Measurements from ENCODE around the gene ANXA6.

ANXA6 gene

GRCh38 chr5:151087486-151087885 is 70.1 kb downstream of the ANXA6 start:
- TF ChIP-seq CTCF (IDR thresholded peaks at IDR 0.05; ENCODE audit: control extremely low read depth, extremely low read depth, low read depth, missing control alignments): no peak
- POLR2A ChIA-PET: interaction anchor here (0.6 to 2.5 kb wide), 5 partner anchors 9 to 757 kb away, joined by 3 to 7 read pairs (median 3); partner anchors contain the start of gene G3BP1
- DNase-seq (ENCODE audit: extremely low spot score): no peak
- CTCF ChIA-PET: interaction anchor here (0.8 to 3.6 kb wide), 10 partner anchors 9 to 77 kb away, joined by 3 to 25 read pairs (median 4); no protein-coding TSS in a partner anchor

DNA sequence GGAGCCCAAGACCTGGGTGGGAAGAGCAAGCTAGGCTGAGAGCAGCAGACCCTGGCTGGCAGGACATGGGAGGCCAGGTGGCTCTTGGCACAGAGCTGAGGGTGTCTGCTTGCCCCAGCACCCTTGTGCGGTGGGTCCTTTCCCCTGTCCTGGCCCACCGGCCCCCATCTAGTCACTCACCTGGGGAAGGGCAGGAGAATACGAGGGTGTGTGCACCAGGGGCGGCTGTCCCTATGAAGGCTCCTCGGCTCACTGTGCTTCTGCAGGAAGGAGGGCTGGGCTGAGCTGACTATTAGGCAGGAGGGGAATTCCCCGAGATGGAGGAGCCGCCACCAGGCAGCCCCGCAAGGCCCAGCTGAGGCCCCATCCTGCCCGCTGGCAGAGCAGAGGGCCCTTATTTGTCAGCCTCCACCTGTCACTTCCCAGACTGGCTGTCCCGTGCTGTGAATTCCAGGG is 70.6 kb downstream of the ANXA6 start:
- peak; percentile 82 for DNase-seq (ENCODE audit: extremely low spot score)
- ChIA-PET POLR2A (interaction anchor here (0.5 to 2.5 kb wide), 6 partner anchors 10 to 757 kb away, joined by 3 to 7 read pairs (median 3); partner anchors contain the start of gene G3BP1), CTCF (interaction anchor here (0.8 to 3.6 kb wide), 12 partner anchors 8 to 78 kb away, joined by 3 to 25 read pairs (median 4); no protein-coding TSS in a partner anchor)
- no peak for TF ChIP-seq CTCF (IDR thresholded peaks at IDR 0.05; ENCODE audit: control extremely low read depth, extremely low read depth, low read depth, missing control alignments)

- POLR2A ChIA-PET: interaction anchor here (0.9 to 2.5 kb wide), 4 partner anchors 10 to 685 kb away, joined by 3 to 7 read pairs (median 3); partner anchors contain the start of gene G3BP1
- TF ChIP-seq CTCF (IDR thresholded peaks at IDR 0.05; ENCODE audit: control extremely low read depth, extremely low read depth, low read depth, missing control alignments): no peak
- no peak for DNase-seq (ENCODE audit: extremely low spot score)
- CTCF ChIA-PET: interaction anchor here (0.7 to 3.6 kb wide), 13 partner anchors 9 to 171 kb away, joined by 3 to 25 read pairs (median 4); no protein-coding TSS in a partner anchor
Observed at GRCh38 chr5:151086192-151086869, 71.2 kb downstream of the ANXA6 start.

DNA sequence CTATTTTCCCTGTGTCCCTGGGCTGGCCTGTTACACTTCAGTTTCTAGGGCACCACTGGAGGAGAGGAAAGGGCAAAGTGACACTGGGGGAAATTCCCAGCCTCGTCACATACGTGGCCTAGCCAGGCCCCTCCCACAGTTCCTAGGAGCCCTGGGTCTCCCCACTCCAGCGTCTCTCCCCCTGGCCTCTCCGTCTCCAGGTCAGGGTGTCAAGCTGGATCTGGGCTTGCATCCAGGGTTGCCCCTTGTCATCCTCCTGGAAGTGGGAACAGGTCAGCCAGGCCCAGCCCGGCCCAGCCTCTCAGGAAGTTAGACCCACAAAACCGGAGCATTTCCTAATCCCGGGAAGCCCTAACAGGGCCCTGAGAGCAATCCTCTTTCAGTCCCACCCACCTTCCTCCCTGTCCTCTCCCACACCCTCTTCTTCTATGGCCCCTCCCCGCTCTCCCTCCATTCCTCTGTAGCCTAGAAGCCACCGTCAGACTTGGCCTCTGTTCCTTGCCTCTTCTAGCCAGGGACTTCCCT is 72.0 kb downstream of the ANXA6 start:
- no peak for TF ChIP-seq CTCF (IDR thresholded peaks at IDR 0.05; ENCODE audit: control extremely low read depth, extremely low read depth, low read depth, missing control alignments)
- ChIA-PET POLR2A (interaction anchor here (1.3 to 2.5 kb wide), 2 partner anchors 13 to 17 kb away, joined by 3 to 7 read pairs; no protein-coding TSS in a partner anchor), CTCF (interaction anchor here (1.1 to 3.6 kb wide), 7 partner anchors 8 to 172 kb away, joined by 3 to 25 read pairs (median 8); no protein-coding TSS in a partner anchor)
- DNase-seq (ENCODE audit: extremely low spot score): no peak

DNA sequence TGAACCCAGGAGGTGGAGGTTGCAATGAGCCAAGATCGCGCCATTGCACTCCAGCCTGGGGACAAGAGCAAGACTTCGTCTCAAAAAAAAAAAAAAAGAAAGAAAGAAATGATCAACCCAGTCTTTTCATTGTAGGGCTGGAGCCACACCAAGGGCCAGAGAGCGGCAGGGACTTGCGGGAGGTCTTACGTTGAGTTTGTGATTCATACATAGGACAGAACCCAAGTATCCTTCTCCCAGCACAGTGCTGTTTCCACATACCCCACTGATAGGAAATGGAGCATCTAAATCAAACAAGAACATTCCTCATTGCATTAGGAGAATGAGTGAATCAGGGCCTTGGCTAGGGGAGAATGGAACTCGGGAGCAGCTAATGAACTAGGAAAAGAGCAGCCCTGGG is 73.2 kb downstream of the ANXA6 start:
- ChIA-PET POLR2A (interaction anchor here (1.2 to 1.3 kb wide), 2 partner anchors 16 to 139 kb away, joined by 3 read pairs; no protein-coding TSS in a partner anchor), CTCF (interaction anchor here (0.6 to 3.6 kb wide), 9 partner anchors 9 to 80 kb away, joined by 3 to 25 read pairs (median 6); no protein-coding TSS in a partner anchor)
- no peak for TF ChIP-seq CTCF (IDR thresholded peaks at IDR 0.05; ENCODE audit: control extremely low read depth, extremely low read depth, low read depth, missing control alignments)
- DNase-seq (ENCODE audit: extremely low spot score): no peak

DNA sequence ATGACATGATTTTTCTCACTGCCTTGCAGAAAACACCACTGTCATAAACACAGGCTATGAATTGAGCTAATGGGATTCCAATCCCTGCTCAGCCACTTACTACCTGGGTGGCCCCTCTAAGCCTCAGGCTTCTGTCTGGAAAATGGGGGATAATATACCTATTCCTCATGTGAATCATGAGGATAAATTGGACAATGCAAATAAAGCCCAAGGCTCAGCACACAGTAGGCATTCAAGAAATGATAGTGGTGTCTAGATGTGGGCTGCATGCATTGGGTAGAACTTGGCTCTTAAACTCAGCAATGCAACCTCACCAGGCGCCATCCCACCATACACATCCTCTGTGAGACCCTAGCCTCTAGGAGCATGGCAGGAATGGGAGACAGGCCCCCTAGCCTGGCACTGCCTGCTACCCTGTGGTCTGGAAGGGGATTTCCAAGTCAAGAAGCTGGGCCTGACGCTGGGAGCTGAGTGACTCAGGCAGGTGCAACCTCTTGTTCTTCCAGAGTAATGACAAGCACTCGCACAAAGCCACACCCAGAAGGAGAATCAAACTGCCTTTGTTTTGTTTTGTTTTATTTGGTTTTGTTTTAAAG is 74.4 kb downstream of the ANXA6 start:
- TF ChIP-seq CTCF (IDR thresholded peaks at IDR 0.05; ENCODE audit: control extremely low read depth, extremely low read depth, low read depth, missing control alignments): no peak
- ChIA-PET CTCF (interaction anchor here (0.7 to 3.8 kb wide), 14 partner anchors 7 to 82 kb away, joined by 3 to 26 read pairs (median 4); no protein-coding TSS in a partner anchor), POLR2A (interaction anchor here (0.6 to 1.0 kb wide), 2 partner anchors 43 to 213 kb away, joined by 3 read pairs; no protein-coding TSS in a partner anchor)
- no peak for DNase-seq (ENCODE audit: extremely low spot score)
